AG20443 (cell line): ENCODE data around the gene GASK1A.
A peak's percentile ranks its signal among the peaks of the same experiment; 100 is the strongest.
"Not testable (repeated sequence)": the region's sequence is repeated elsewhere in the genome, so short reads cannot be mapped to it uniquely, and the experiment has no call there.

Source experiments
- DNase-seq: peaks from one replicate; pipeline ENCODE4 v3.0.0; 2012; ENCODE audit warnings: low spot score, mixed read lengths

GASK1A gene

DNA sequence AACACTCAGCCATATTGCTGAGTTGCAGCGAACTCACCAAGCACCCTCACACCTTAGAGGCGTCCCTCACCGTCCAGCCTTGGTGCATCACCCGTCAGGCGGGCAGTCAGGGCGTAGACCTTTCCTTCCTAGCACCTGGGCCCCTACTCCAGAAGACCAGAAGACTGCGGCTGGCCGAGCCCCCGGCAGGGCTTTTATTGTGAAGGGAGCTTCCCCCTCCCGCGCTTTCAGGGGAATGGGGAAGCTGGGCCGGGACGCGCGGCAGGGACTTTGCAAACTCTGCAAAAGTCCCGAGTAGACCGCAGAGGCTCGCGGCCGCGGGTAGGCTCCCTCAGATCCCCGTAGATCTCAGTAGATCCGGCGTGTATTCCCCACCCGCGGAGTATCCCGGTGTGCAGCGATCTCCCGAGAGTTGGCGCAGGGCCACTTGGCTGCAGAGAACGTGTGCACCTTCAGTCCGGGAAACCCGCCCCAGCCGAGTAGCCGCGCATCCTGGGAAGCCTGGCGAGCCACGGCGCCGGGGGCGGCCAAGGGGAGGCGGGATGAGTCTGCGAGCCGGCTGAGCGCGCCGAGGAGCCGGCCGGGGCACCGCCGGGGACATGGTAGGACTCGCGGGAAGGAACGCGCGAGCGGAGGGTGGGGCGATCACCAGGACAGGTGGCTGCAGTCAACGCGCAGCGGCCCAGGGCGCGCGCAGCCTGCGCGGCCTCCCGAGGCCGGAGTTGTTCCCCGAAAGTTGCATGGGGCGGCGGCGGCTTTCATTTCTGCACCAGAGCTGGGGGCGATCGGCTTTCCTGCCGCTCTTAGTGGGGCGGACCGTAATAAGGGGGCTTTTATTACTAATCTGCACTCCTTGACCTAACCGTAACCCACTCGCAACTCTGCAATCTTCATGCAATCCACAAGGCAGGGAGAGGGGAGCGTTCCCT, at the start of gene GASK1A:
Gene GASK1A (plus strand): TSS at position 268 of the 929 bp plus-strand sequence. CDS start 332 bp downstream, at position 600.
- DNase-seq: peak; percentile 48

DNA sequence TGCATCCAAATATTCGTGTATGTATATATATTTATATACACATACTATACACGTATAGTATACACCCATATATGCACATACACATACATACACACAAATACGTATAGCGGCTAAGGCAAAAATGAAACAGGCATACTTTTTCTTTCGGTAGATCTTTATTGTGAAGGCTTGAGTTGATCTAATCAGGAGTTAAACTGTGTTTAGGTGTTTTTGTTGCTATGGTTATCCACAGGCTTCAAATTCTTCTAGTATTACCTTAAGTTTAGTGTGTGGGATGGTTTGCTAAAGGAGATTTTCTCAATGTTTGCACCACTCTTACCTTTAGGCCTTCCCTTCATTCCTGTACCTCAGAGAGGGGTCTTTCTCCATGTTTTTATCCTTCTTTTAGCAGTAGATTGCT, 45.0 kb upstream of the GASK1A start:
- no peak for DNase-seq

DNA sequence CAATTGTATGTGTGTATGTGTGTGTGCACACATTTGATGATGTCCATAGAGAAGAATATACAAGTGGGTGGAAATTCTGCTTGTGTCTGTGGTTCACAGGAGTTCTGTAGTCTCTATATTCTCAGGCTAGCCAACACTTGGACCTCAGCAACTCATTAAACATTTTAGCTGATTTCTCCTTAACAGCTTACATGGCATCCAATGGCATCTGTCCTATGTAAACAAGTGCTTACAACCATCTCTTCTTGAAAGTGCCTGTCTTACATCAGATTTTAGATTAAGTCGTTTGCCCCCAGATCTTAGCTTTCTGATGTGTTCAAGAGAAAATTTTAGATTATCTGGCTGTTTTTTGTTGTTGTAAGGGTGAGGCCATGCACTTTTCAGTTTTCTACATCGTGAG, 44.2 kb upstream of the GASK1A start:
- no peak for DNase-seq

DNA sequence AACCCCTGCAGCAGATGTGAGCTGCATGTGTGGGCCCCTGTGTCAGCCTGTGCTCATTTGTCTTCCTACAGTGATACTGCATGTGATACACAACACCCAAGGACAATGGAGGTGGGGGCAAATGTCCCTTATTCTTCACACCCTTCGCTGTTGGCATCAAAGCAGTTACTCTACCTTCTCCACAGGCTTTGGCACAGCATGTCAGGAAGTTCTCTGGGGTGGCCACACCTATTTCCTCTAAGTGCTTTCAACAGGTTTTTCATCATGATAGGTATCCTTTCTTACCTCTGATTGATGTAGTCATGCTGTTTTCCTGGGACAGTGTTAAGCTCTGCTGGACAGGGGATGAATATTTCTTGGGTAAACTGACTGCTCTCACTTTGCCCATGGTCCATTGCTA, 43.6 kb upstream of the GASK1A start:
- DNase-seq: no peak

DNA sequence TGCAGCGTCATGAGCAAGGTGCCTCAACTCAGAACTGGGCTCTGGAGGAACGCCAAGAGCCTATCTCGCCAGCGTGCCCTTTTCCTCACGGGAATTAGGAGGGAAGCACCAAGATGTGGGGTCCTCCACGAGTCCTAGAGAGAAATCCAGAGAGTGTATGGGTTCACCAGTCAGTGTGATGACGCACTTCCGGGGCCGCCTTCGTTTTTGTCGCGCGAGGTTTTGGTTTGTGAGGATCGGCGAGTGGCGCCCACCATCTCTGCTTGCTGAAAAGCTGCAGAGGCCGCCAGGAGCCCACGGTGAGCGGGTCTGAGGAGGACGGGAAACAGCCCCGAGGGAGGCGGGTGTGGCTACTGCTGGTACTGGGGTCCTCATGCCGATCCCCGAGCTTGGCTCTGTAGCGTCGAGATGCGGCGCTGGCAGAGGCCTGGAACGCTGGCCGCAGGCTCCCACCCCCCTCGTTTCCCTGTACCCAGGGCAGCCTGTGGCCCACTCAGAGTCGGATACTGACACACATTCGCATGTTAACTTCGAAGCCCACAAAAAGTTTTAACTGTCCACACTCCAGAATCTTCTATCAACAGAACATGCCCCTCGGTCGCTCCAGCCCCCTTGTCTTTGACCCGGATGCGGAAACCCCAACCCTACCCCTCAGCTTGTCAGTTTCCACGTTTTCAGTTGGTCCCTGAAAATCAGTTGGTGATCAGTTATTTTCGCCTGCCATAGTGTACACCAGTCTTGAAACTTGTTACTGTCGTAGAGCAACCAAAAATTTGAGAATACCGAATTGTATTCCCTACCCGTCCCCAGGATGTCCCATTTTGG, 42.7 kb upstream of the GASK1A start:
- no peak for DNase-seq

DNA sequence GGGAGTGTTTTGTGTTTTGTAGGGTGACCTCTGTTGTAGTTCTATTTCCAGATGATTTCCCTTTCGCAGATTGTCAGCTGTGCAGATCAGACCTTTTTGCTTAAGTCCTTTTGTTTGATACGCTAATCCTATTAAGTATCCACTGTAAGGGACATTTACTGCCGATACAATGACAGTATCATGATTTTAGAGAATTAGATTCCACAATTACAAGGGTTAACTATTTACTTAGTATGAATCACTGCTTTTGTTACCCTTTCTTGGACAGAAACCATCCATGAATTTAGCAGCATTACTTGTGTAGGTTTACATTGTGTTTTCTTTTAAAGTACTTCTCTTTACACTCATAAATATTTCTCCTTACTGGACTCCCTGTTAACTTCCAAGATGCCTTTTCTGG, 41.8 kb upstream of the GASK1A start:
- no peak for DNase-seq

DNA sequence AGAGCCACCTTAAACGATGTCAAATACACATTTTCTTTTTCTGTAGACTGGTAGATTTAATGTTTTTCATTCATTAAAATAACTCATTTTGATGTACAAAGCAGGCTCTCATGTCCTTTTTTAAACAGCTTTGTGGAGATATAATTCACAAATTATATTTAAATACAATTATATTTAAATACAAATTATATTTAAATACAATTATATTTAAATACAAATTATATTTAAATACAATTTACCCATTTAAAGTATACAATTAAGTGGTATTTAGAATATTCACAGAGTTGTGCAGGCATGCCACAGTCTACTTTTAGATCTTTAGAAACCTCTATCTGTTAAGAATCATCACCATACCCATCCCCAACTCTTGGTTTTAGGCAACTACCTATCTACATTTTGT, 36.4 kb upstream of the GASK1A start:
- no peak for DNase-seq

DNA sequence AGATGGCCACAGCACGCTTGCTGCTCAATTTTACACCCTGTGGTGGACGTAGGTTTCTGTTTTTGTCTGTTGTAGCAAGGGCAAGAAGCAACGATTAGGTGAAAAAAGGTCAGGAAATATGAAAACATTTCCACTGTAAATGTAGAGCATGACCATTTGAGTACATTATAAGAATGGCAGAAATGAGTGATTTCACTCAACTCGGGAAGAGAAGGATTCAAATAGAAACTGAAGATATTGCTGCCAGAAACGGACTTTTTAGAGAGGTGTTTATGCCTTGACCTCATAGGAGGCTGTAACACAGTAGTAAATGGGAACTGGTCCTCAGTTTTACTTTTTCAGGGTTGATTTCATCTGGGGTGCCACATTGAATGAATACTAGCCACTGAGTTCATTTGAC, 33.1 kb upstream of the GASK1A start:
- no peak for DNase-seq

DNA sequence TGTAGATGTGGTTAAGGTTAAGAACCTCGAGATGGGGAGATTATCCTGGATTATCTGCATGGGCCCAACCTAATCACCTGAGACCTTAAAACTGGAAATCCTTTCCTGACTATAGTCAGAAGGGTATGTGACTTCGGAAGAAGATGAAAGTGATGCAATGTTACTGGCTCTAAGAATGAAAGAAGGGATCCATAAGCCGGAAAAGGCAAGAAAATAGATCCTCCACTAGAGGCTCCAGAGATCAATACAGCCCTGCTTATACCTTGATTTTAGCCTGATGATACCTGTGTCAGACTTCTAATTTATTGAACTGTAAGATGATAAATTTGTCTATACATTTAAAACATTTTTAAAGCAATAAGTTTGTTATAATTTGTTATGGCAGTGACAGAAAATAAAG, 21.5 kb upstream of the GASK1A start:
- no peak for DNase-seq

DNA sequence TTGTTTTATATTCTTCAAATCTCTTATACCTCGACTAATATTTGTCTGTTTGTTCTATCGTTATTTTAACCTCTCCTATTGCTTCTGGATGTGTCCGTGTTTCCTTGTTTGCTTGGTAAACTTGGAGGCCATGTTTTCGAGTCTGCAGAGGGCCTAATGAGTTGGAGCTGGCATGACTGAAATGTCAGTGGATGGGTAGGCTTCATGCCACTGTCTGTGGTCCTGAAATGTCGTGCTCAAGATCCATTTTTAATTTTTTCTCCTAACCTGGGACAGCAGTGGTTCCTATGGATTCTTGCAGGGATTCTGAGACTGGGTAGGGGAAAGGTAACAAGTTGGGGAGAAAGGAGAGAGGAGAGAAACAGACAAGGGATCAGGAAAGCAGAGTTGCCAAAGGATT, 18.8 kb upstream of the GASK1A start:
- peak; percentile 19 for DNase-seq

DNA sequence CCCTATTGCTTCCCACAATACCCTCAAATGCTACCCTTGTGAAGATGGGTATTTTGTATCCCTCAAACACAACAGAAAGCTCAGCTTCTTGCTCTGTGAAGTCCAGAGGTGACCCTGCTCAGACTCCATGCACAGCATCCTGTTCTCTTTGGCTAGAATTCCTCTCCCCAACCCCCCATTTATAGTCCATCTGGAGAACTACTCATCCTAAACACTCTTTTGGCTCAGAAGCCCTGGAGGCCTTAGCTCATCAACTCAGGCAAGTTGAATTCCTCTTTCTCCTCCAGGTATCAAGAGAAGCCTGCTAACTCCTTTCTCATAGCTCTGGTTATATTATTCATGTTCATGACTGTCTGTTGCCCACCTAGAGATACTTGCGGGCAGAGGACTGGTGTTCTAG, 18.3 kb upstream of the GASK1A start:
- DNase-seq: no peak

DNA sequence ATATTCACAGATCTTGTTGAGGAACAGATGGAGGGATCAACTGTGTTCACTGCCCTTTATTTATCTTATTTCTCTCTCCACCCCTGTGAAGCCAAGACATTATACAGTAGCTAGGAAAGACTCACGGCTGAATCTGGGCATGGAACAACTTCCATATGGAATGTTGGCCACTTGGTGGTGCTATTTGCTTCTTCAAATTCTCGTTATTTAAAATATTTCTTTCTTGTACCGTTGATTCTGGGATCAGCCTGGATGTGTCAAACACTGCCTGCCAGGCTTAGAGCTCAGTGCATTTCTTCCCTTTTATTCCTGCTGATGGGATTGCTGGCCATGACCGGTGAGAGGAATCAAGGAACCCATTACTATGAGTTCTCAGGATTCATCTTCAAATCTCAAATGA, 17.5 kb upstream of the GASK1A start:
- DNase-seq: peak; percentile 77

DNA sequence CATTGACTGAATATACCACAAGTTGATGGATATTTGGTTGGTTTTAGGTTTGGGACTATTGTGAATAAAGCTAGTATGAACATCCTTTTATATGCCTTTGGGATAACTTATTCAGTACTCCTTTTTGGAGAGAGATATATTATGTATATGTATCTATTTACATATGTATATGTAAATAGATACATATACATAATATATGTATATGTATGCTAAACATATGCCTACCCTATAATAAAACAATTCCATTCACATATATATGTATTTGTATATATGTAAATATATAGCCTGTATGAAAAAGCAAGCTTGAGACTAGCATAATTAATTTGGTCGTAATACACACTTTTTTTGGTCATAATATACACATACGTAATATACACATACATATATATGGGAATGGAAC, 15.8 kb upstream of the GASK1A start:
- DNase-seq: no peak

DNA sequence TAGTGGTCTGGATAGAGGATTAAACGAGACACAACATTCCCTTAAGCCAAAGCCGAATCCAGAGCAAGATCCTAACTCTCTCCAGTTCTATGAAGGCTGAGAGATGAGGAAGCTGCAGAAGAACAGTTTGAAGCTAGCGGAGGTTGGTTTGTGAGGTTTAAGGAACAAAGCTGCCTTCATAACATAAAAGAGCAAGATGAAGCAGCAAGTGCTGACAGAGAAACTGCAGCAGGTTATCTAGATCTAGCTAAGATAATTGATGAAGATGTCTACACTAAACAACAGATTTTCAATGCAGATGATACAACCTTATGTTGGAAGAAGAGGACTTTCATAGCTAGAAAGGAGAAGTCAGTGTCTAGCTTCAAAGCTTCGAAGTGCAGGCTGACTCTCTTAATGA, 14.8 kb upstream of the GASK1A start:
- DNase-seq: no peak

DNA sequence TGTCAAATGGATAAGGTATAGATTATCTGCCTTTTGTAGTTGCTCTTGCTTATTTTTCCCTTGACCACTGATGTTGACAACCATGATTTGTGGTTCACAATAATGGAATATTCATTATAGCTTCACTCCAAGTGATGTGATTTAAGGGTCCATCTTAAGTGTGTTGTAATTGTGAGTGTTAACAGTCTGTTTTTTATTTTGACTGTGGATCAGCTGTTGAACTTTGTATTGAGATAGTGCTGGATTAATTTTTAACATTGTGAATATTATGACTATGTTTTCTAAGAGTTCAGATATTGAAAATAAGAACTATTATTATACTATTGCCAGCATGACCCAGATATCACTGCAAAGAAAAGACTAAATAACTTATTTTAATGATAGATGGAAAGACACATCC, 8.6 kb upstream of the GASK1A start:
- no peak for DNase-seq

DNA sequence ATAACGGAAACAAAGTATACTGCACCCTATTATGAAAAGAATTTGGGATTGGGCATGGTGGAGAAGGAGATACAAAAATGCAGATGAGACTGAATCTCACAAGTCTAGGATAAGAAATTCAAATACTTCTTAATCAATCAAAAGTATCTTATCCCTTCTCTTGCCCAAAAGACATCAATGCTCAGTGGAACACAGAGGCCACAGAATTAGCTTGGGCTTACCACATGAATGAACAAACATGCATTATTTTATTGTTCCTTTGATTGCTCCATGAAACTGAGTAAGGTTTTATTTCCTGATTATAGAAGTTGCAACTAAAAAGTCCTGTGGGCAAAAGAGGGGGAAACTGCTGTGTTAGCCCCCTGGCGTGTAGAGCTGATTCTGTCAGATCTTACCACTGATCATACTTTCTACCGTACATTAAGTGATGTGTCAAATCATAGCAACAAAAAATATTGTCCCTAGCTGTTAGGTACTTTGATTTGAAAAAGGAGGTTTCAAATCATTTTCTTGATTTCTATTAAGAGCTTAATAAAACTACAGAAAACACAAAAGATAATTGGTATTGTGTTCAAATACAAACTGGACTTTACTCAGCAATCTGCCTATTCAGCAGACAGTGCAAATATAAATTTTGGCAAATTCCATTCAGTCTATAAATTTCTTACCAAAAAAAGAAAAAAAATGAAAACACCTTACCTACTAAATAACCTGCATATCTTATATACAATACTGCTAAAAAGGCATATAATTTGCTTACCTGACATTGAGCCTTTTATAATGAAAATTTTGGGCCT, 7.9 kb upstream of the GASK1A start:
- no peak for DNase-seq

DNA sequence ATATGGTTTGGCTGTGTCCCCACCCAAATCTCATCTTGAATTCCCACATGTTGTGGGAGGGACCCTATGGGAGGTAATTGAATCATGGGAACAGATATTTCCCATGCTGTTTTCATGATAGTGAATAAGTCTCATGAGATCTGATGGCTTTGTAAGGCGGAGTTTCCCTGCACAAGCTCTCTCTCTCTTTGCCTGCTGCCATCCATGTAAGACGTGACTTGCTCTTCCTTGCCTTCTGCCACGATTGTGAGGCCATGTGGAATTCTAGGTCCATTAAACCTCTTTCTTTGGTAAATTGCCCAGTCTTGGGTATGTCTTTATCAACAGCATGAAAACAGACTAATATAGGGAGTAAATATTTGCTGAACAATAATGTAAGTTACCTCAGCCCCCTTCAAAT, 4.2 kb upstream of the GASK1A start:
- DNase-seq: not testable (repeated sequence)

DNA sequence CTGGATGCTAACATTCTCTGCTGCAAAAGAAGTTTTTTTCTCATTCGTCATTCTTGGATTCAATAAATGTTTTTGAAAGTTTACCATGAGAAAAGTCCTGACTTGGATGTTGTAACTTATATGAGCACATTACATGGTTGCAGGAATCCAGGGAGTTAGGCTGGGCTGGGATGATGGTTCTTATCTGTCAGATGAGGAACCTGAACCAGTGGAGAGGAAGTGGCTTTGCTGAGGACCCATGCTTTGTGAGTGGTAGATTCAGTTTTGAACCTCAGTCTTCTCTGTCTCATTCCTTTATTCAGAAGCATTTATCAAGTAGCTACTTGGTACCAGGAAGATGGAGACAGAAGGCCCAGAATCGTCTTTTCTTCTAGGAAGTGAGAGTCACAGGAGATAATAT, 3.7 kb upstream of the GASK1A start:
- no peak for DNase-seq

DNA sequence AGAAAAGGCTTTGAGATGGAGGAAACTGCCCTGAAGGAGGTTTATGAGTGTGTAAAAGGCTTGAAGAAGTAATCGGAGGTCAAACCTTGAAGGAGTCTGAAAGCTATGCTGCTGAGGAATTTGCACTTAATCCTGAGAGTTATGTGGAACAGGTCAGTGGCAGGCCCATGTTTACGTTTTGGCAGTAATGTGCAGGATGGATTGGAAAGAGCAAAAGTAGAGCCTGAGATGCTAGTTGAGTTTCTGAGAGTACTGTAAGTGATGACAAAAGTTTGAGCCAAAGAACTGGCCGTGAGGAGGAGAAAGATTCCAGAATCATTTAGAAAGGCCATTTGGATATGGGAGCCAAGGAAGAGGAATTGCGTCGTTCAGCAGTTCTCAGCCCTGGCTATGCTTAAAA, 3.2 kb upstream of the GASK1A start:
- DNase-seq: no peak

DNA sequence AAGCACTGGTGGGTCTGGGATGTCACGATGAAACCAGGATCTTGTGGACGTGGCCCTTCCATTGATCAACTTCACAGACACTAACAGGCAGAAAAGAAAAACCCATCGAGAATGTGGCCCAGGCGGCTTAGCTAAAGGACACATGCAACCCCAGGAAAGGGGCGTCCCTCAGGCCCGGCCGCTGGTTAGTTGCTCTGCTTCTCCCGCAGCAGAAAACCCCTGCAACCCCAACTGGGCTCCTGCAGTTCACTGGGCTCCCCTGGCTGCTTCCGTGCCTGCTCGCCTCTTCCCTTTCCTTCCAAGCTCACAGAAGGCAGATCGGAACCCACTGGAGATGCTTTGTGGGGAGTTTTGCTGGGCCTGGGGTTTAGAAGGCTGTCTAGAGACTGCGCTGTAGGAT, 1.1 kb downstream of the GASK1A start:
- no peak for DNase-seq

DNA sequence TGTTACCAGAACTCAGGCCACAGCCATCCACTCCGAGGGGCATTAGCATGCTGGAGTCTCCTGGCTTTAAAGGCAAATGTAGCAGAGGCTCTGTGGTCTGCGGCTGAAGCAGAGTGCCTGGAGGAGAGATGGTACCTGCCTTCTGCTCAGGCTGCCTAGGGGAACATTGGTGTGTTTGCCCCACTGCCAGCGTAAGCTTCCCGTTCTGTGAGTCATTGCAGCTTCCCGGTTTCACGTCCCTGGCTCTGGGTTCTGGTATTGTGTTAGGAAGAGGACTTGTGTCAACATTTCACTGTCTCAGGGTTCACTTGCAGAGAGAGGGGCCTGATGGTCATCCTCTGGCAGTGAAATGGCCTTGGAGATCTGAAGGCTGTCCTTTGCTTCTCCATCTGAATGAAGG, 1.8 kb downstream of the GASK1A start:
- DNase-seq: no peak

DNA sequence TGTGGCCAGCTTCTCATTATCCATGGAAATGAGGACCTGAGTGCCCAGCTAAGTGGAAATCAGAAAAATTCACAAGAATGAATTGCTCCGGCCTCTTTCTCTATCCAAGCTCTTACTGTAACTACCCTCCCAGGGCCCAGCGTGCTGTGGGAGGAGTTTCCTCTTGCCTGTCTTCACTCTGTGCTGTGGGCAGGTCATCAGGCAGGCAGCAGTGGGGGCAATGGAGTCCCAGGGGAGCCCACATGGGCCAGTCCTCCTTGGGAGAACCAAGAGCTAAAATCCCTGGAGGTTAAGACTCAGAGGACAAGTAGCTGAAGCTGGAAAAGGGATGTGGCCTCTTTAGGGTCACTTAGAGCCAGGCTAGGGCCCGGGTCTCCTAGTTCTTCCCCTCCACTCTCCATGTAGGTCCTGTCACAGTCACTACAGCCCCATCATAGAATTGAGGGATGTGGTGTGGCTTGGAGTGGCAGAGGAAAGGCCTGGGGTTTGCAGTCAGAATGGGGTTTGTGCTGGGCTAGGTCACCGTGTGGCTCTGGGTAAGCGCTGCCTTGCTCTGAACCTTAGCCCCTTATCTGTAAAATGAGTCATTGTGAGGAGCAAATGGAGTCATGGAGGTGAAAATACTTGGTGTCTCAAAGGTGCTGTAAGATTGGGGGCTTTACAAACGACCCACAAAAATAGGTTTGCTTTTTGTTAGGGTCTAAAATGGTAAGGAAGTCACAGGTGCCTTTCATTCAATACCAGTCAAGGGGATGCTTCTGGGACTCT, 3.7 kb downstream of the GASK1A start:
- no peak for DNase-seq
